Right lobe of liver (tissue), 6 donors: ENCODE measurements around the gene PTGES2. TPM values are rescaled to one million over a fixed set of nuclear protein-coding genes. Genes with fewer than 3 reads are reported as not detected.

ENCODE experiments used
- ATAC-seq, 4 donors: fragments of 200-7000 bp; cut with Tn5 transposase; one replicate each; pipeline ENCODE4 v1.9.1; 2020; ENCODE audit warnings: mild to moderate bottlenecking in 4 of 4, moderate library complexity in 4 of 4
- DNase-seq, 3 donors: peaks; one replicate each; pipeline ENCODE4 v3.0.0-alpha.2; 2020
- H3K27ac ChIP-seq, 3 donors: fragments of 200-600 bp; one replicate each; pipeline ENCODE4 v1.8.0; 2022
- H3K27me3 ChIP-seq, 2 donors: fragments of 200-600 bp; one replicate each; pipeline ENCODE4 v1.8.0; 2022
- H3K36me3 ChIP-seq, 4 donors: fragments of 200-600 bp; sonication (generic) in 1 of 4; one replicate each; pipeline versions ENCODE4 v1.5.1 to v1.8.0; 2017 to 2022; ENCODE audit warnings: control low read depth in 1 of 4
- H3K4me1 ChIP-seq, 4 donors: fragments of 200-600 bp; sonication (generic) in 1 of 4; one replicate each; pipeline versions ENCODE4 v1.5.1 to v1.8.0; 2017 to 2022; ENCODE audit warnings: control low read depth in 1 of 4
- H3K4me3 ChIP-seq, 3 donors: fragments of 200-600 bp; one replicate each; pipeline ENCODE4 v1.8.0; 2022
- H3K9me3 ChIP-seq, 4 donors: fragments of 200-600 bp; sonication (generic) in 1 of 4; one replicate each; pipeline versions ENCODE4 v1.5.1 to v1.8.0; 2017 to 2022; ENCODE audit warnings: control low read depth in 1 of 4
- CTCF ChIP-seq, 4 donors: fragments of 200-600 bp in 3 of 4; fragments of 450-650 bp in 1 of 4; IDR thresholded peaks; one replicate each; pipeline versions ENCODE4 v1.5.1 to v1.8.0; 2016 to 2022; ENCODE audit warnings: antibody characterized with exemption in 4 of 4, mild to moderate bottlenecking in 2 of 4
- POLR2A ChIP-seq: fragments of 450-650 bp; IDR thresholded peaks from one replicate; pipeline ENCODE4 v1.6.1; 2017; ENCODE audit warnings: antibody characterized with exemption, mild to moderate bottlenecking
- WGBS: methylation state at CpG from one replicate; pipeline ENCODE4 v1.1.6; 2018; ENCODE audit warnings: low coverage, low lambda C conversion rate; ENCODE audit not compliant: insufficient coverage; ENCODE audit errors: missing lambda C conversion rate; 5-methylcytosine and 5-hydroxymethylcytosine counted together
- intact Hi-C, 2 donors: fragments of 100-400 bp; cut with DNase I; formaldehyde crosslinking; loops; one replicate each; pipeline versions ENCODE4 v1.11.2 to v1.14.1; 2022
- total RNA-seq, 6 experiments: library from RNA; depleted of rRNA in 2 of 6; stranded (reverse); fragments of >200 nt in 2 of 6; fragmentation: NEBNext Ultra II Directional in 3 of 6; extraction: Animal tissue kit (Norgen Biotek cat#: 25700) in 3 of 6; gene quantifications; one replicate each; pipeline versions ENCODE4 v1.1.0 to v1.2.4, GENCODE V29; 2016 to 2023
- donor health status: DM: no; HTN: yes; CAD: no.
- donor health status: DM: no; HTN: no; CAD: no.
- donor health status: DM: no; HTN: no; CAD: no.
- donor health status: DM: no; HTN: yes; CAD: no.
- donor health status: DM: no; HTN: yes; CAD: no.

PTGES2 gene
- total RNA-seq, 6 experiments from 2014 or later: 27.2 to 67.2 (median 30.5) TPM

GRCh38 chr9:128106181-128106939, 21.2 kb downstream of the PTGES2 start:
- H3K36me3 ChIP-seq: peaks cover 14 to 53% (median 37%) of the 10 kb centered on the region in 4 donors
- H3K27me3 ChIP-seq: no peaks in the 10 kb centered on the region
- DNase-seq: peak in 1 of 3 donors; percentile 55
- H3K9me3 ChIP-seq: no peaks in the 10 kb centered on the region
- H3K27ac ChIP-seq: peak overlapping the region in 2 of 3 donors; percentile 94 to 99
- no peak for TF ChIP-seq CTCF (IDR thresholded peaks at IDR 0.05)
- no peak for TF ChIP-seq POLR2A
- H3K4me3 ChIP-seq: no peak overlapping the region
- intact Hi-C loops: loop anchor here in 1 of 2 donors (10.0 kb wide), 1 partner anchor 122 kb away; the partner anchor contains the start of gene EEIG1
- 73% methylated on average over 4 of the region's 23 CpGs for WGBS
- ATAC-seq: no peak
- peaks cover 0 to 76% (median 31%) of the 10 kb centered on the region in 4 donors for H3K4me1 ChIP-seq

GRCh38 chr9:128105538-128106175, 21.9 kb downstream of the PTGES2 start:
- H3K36me3 ChIP-seq: peaks cover 14 to 59% (median 37%) of the 10 kb centered on the region in 4 donors
- no peak for ATAC-seq
- peaks cover 0 to 82% (median 30%) of the 10 kb centered on the region in 4 donors for H3K4me1 ChIP-seq
- H3K27me3 ChIP-seq: no peaks in the 10 kb centered on the region
- no peaks in the 10 kb centered on the region for H3K9me3 ChIP-seq
- H3K27ac ChIP-seq: peak overlapping the region; percentile 93 to 99 (median 94)
- TF ChIP-seq POLR2A: peak; percentile 27
- no peak for TF ChIP-seq CTCF (IDR thresholded peaks at IDR 0.05)
- peak in 1 of 3 donors; percentile 50 for DNase-seq
- intact Hi-C loops: loop anchor here in 1 of 2 donors (10.0 kb wide), 1 partner anchor 121 kb away; the partner anchor contains the start of gene EEIG1
- 94% methylated on average over 5 of the region's 21 CpGs for WGBS
- no peak overlapping the region for H3K4me3 ChIP-seq

- ATAC-seq (peak; percentile 9 to 62 (median 26)), DNase-seq (peak; percentile 79 to 95 (median 91))
- H3K36me3 ChIP-seq: peaks cover 14 to 59% (median 37%) of the 10 kb centered on the region in 4 donors
- H3K9me3 ChIP-seq: no peaks in the 10 kb centered on the region
- intact Hi-C loops: loop anchor here in 1 of 2 donors (10.0 kb wide), 1 partner anchor 119 kb away; the partner anchor contains the start of gene EEIG1
- no peaks in the 10 kb centered on the region for H3K27me3 ChIP-seq
- WGBS: 50% methylated on average over 1 of the region's 6 CpGs
- TF ChIP-seq POLR2A (peak; percentile 78), CTCF (IDR thresholded peaks at IDR 0.05) (no peak)
- peak overlapping the region; percentile 93 to 99 (median 94) for H3K27ac ChIP-seq
- H3K4me1 ChIP-seq: peaks cover 0 to 81% (median 30%) of the 10 kb centered on the region in 4 donors
- H3K4me3 ChIP-seq: peak overlapping the region in 1 of 3 donors; percentile 22
Measured at GRCh38 chr9:128104171-128104618, 23.3 kb downstream of the PTGES2 start.

- 34% methylated on average over 2 of the region's 8 CpGs for WGBS
- DNase-seq (peak in 1 of 3 donors; percentile 83), ATAC-seq (peak; percentile 1 to 17 (median 4))
- Histone ChIP-seq H3K4me1 (peaks cover 0 to 75% (median 30%) of the 10 kb centered on the region in 4 donors), H3K4me3 (peak overlapping the region in 2 of 3 donors; percentile 3 to 22), H3K27ac (peak overlapping the region; percentile 93 to 99 (median 94)), H3K27me3 (no peaks in the 10 kb centered on the region), H3K36me3 (peaks cover 14 to 56% (median 37%) of the 10 kb centered on the region in 4 donors), H3K9me3 (no peaks in the 10 kb centered on the region)
- intact Hi-C loops: loop anchor here in 1 of 2 donors (10.0 kb wide), 1 partner anchor 119 kb away; the partner anchor contains the start of gene EEIG1
- TF ChIP-seq POLR2A (no peak), CTCF (IDR thresholded peaks at IDR 0.05) (peak in 3 of 4 donors; percentile 31 to 41 (median 35))
Measured at GRCh38 chr9:128103589-128103962, 24.0 kb downstream of the PTGES2 start.
